Spleen (tissue), 7 donors: ENCODE data around the gene STX8.

ENCODE experiments used
- POLR2A ChIP-seq, 3 donors: fragments of 450-650 bp; IDR thresholded peaks; one replicate each; pipeline ENCODE4 v1.5.1; 2017; ENCODE audit warnings: antibody characterized with exemption in 3 of 3, mild to moderate bottlenecking in 1 of 3
- TF ChIP-seq, protein P1 (sequence below), 11 experiments: fragments of 200-600 bp in 7 of 11; fragments of 450-650 bp in 4 of 11; sonication (generic) in 4 of 11; IDR thresholded peaks in 8 of 11; conservative IDR thresholded peaks in 3 of 11; 1 replicate in 7 of 11; 2 replicates in 4 of 11; pipeline versions ENCODE4 v1.4.0 to v1.8.0; 2016 to 2021; ENCODE audit warnings: antibody characterized with exemption in 11 of 11, inconsistent platforms in 4 of 11, mild to moderate bottlenecking in 1 of 11
- donor health status: DM: no; HTN: no; CAD: no; lungs with moderate emphysema.
- donor health status: DM: no; HTN: no; CAD: no.
- donor health status: DM: no; HTN: no; CAD: no.

- TF ChIP-seq, protein P1, sequence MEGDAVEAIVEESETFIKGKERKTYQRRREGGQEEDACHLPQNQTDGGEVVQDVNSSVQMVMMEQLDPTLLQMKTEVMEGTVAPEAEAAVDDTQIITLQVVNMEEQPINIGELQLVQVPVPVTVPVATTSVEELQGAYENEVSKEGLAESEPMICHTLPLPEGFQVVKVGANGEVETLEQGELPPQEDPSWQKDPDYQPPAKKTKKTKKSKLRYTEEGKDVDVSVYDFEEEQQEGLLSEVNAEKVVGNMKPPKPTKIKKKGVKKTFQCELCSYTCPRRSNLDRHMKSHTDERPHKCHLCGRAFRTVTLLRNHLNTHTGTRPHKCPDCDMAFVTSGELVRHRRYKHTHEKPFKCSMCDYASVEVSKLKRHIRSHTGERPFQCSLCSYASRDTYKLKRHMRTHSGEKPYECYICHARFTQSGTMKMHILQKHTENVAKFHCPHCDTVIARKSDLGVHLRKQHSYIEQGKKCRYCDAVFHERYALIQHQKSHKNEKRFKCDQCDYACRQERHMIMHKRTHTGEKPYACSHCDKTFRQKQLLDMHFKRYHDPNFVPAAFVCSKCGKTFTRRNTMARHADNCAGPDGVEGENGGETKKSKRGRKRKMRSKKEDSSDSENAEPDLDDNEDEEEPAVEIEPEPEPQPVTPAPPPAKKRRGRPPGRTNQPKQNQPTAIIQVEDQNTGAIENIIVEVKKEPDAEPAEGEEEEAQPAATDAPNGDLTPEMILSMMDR (IDR thresholded peaks at IDR 0.05 in 8 of 11, conservative IDR thresholded peaks at IDR 0.05 in 3 of 11) = no peak
- TF ChIP-seq POLR2A (IDR thresholded peaks at IDR 0.05) = no peak
Observed at GRCh38 chr17:9209347-9209746, 366.3 kb downstream of the STX8 start.
